GM13976 (cell line): ENCODE results near the gene APOB.

Experiments used
- DNase-seq: peaks from one replicate; pipeline ENCODE4 v3.0.0; 2012; ENCODE audit warnings: low spot score
- in situ Hi-C: fragments of 300-500 bp; cut with MboI; formaldehyde crosslinking; loops from one replicate; pipeline ENCODE4 v1.12.0; 2022; ENCODE audit warnings: low sequenced_read_pairs, mixed read lengths, inconsistent platforms; ENCODE audit not compliant: unreplicated experiment
- TF ChIP-seq, protein P1 (sequence below): IDR thresholded peaks from 2 replicates; pipeline ENCODE4 v1.5.1; 2012; ENCODE audit warnings: borderline replicate concordance, mild to moderate bottlenecking; ENCODE audit not compliant: insufficient read depth; ENCODE audit errors: extremely low read depth, missing control alignments, control extremely low read depth

Gene APOB

DNA sequence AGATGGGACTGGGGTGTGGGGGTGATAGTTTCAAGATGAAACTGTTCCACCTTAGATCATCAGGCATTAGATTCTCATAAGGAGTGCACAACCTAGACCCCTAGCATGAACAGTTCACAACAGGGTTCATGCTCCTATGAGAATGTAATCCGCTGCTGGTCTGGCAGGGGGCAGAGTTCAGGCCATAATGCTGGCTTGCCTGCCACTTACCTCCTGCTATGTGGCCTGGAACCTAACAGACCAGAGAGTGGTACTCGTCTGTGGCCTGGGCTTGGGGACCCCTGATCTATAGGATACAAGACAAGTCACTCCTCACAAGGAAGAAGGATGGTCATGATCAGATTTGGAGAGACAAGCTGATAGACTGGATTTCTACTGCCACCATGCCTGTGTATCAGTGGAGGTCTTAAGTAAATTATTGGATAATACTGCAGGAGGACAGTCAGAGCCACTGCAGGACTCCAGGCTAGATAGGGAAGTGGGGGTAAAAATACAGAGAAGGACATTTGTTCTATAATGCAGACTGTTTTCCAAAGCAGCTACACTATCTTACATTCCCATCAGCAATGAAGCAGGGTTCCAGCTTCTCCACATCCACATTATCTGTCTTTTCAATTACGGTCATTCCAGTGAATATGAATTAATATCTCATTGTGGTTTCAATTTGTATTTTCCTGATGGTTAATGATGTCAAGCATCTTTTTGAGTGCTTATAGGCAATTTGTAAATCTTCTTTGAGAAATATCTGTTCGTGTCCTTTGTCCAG, 28.8 kb upstream of the APOB start:
- DNase-seq = no peak
- TF ChIP-seq, protein P1, sequence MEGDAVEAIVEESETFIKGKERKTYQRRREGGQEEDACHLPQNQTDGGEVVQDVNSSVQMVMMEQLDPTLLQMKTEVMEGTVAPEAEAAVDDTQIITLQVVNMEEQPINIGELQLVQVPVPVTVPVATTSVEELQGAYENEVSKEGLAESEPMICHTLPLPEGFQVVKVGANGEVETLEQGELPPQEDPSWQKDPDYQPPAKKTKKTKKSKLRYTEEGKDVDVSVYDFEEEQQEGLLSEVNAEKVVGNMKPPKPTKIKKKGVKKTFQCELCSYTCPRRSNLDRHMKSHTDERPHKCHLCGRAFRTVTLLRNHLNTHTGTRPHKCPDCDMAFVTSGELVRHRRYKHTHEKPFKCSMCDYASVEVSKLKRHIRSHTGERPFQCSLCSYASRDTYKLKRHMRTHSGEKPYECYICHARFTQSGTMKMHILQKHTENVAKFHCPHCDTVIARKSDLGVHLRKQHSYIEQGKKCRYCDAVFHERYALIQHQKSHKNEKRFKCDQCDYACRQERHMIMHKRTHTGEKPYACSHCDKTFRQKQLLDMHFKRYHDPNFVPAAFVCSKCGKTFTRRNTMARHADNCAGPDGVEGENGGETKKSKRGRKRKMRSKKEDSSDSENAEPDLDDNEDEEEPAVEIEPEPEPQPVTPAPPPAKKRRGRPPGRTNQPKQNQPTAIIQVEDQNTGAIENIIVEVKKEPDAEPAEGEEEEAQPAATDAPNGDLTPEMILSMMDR = no peak
- in situ Hi-C loops = no loop called here

DNA sequence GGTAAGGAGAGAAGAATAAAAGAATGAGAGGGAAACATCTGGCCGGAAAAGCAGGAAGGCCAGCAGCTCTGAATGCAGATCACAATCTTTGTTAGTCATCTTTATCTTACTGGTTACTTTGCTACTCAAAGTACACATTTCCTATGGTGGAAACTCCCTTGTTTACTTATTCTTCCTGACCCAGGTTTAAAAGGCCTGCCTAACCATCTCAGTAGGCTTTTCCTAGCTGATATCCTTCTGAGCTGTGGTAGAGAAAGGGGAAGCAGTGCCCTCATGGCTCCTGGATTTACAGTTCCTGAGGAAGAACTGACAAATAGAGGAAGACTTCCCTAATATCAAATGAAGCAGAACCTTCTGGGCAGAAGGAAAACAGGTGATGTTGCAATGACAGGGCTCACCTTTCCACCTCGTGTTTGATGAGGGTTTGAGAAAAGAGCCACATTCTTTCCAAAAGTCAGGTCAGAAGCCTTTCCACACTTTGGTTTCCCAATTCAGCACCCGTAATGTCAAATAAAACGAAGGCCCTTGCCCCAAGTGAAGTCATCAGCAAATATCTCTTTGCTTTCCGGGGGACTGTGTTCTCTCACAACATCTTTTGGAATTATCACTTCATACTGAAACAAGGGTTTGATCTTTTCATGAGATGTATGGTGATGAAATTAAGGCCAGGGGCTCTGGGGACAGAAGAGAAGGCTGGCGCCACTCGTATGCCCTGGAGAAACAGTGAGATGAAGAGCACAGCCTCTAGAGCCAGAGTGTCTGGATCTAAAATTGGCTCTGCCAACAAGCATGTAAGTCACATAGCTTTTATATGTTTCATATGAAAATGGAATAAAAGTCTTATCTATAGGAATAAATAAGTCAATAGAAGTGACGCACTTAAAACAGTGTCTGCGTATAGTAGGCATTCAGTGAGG, 26.7 kb upstream of the APOB start:
- TF ChIP-seq, protein P1 = no peak
- DNase-seq = no peak
- in situ Hi-C loops = no loop called here

DNA sequence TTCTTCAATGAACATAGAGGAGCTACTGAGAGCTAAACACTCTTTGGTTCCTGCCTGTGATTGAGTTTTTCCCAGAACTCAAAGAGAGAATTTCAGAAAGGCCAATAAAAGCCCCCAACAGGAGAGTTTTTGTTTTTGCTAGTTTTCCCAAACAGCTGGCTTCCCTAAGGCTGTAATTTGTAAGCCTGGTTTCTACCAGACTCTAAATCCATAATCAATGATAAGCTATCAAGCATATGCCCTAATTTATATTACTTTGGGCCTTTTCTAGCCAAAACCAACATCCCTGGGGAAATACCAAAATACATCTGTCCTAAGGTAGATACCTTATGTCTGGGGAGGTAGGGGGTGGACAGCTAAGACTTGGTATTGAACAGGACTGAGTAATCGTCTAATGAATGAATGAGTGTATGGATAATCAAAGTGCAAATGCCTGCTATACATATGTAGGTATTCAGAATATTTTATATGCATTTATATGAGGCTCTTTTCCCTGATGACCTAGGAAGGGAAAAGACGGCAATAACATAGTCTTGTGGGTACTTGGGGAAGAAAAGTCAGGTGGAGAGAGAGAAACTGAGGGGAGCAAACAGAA, 26.0 kb upstream of the APOB start:
- TF ChIP-seq, protein P1 = no peak
- in situ Hi-C loops = no loop called here
- no peak for DNase-seq

DNA sequence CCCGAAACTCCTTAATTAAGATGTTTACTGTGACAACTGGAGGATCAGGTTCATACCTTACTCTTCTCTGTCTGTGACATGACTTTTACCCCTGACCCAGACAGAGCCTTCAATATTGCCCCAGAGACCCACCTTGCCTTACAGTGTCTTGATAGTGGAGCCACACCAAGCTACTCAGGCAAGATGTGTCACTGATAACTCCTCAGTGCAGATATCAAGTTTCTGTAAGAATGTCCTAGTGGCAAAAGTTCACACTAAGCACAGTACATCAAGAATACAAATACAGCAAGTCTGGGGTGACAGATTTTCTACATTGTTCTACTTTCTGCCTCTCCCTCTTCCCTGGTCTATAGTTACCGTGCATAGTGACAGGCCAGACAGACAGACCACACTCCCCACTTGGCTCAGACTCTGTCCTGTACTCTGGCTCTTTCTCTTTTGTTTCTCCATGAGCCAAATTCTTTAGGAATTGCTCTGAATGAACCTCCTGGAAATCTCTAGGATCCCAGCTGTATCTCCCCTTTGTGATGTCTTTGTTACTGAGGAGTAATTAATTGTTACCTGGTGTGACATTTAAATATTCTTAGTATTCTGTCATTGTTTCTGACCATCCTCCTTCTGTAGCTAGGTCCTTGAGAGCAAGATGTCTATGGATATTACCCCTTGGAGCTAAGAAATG, 24.1 kb upstream of the APOB start:
- TF ChIP-seq, protein P1 = no peak
- in situ Hi-C loops = no loop called here
- no peak for DNase-seq

DNA sequence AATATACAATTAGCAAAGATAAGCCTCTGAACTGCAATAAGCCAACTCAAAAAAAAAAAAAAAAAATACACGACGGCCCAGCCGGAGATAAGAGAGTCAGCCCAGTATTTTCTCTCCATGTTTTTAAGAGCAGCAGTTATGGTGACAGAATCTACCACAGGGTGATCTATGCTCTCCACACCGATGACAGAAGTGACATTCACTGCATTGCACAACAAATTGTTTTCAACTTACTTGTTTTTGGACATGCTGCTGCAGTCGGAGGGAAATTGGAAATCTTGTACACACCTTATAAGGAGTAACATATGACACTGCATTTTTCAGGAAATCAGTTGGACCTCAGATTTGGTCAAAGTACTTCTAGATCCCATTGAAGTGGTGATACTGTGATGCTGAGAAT, 23.3 kb upstream of the APOB start:
- DNase-seq = no peak
- TF ChIP-seq, protein P1 = no peak
- in situ Hi-C loops = no loop called here
